ENCODE results near the gene TCERG1L. TPM values are rescaled to one million over a fixed set of nuclear protein-coding genes. Genes with fewer than 3 reads are reported as not detected.

Gene TCERG1L
- total RNA-seq, 1 experiment from 2014 or later, result not detected

DNA sequence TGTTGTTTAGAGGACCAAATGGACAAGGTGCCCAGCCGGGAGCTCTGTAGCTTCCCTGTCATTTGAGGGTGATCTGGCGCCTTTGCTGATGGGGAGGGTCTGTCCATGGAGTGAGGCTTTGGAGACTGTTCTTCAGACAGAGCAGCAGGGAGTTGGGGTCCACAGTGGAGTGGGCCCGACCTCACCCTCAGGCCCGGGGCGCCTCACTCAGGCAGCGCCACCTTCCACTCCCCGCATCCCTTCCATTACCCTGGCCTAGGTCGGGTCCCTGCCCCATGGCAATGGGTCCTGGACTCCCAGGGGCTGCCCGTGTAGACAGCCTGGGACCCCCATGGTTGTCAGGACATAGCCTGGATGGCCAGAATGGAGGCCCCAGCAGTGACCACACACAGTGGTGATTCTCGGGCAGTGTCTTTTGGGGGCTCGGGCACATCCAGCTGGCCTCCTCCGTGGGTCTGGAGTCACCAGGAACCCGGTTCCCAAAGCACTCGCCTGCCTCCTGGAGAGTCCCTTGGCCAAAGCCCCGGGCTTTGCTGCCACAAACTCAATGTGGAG lies 38.5 kb downstream of the TCERG1L start:
- Histone ChIP-seq H2AFZ (ENCODE audit: low read length) (no peak overlapping the region), H3K27ac (ENCODE audit: low read length) (no peak overlapping the region), H3K4me2 (ENCODE audit: low read depth, low read length, poor library complexity, severe bottlenecking) (no peak overlapping the region), H3K4me1 (ENCODE audit: low read length) (peaks cover 8% of the 10 kb centered on the region), H3K36me3 (ENCODE audit: insufficient read depth, low read length) (no peaks in the 10 kb centered on the region), H3K27me3 (ENCODE audit: low read length) (no peaks in the 10 kb centered on the region), H3K4me3 (ENCODE audit: low read length) (no peak overlapping the region), H3K9me3 (ENCODE audit: low read length) (peaks cover 3% of the 10 kb centered on the region; the same call in 1 of the 2 replicates), H3K9me2 (replicated peaks; ENCODE audit: insufficient read depth, low read length) (no peaks in the 10 kb centered on the region), H4K20me1 (ENCODE audit: insufficient read depth, low read depth, low read length) (0 out of 2 replicates have a peak, but pooled peaks cover 5% of the 10 kb centered on the region), H3K79me2 (ENCODE audit: low read length) (no peaks in the 10 kb centered on the region), H3K9ac (ENCODE audit: low read length) (no peak overlapping the region)
- no peak for DNase-seq

DNA sequence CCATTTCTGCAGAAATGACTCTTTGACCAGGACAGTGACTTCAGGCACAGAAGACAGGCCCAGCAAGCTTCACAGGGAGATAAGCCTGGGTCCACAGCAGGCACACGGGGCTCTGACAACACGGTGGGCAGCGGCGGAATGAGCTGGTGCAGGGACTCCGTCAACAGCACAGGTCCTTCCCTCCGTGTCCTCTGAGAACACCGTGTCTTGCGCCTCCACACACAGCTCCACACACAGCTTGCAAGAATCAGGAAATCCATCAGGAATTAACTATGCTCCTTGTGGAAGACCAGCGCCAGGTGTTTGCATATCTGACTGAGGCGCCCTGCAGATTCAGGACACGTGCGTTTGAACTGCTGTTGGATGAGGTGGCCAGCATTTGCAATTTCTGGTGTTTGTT lies 39.6 kb downstream of the TCERG1L start:
- H2AFZ ChIP-seq (ENCODE audit: low read length), result no peak overlapping the region

DNA sequence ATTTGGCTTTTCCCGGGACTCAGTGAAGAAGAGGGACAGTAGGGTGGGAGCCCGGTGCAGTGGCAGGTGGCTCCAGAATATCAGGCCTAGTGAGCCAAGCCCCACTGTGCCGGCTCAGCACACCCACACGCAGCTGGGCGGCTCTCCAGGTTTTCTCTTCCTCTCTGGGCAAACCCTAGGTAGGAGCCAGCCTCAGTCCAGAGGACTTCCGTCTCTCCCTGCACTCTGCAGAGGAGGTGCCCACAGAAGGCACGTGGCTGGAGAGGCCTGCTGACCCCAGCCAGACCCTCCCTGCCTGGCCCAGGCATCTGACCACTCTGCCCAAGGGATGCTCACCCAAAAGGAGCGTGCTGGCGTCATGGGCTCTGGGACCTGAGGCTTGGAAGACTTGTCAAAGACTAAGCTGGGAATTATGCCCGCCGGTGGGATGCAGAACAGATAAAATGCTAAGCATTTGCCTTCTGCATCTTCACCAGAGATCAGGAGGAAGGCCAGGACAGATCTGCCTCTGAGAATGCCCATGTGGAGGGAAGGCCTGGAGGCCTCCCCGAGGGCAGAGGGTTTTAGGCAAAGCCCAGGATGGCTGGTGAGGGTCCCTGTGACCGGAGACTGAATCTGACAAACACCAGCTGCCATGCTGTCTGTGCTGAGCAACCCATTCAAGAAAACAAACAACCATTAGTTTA lies 40.2 kb downstream of the TCERG1L start:
- Histone ChIP-seq H3K4me2 (ENCODE audit: low read depth, low read length, poor library complexity, severe bottlenecking) (no peak overlapping the region), H3K79me2 (ENCODE audit: low read length) (no peaks in the 10 kb centered on the region), H3K9me3 (ENCODE audit: low read length) (peaks cover 3% of the 10 kb centered on the region; the same call in 1 of the 2 replicates), H3K27me3 (ENCODE audit: low read length) (peaks cover 4% of the 10 kb centered on the region; the same call in 1 of the 2 replicates), H3K9ac (ENCODE audit: low read length) (no peak overlapping the region), H3K9me2 (replicated peaks; ENCODE audit: insufficient read depth, low read length) (no peaks in the 10 kb centered on the region), H3K4me1 (ENCODE audit: low read length) (peaks cover 9% of the 10 kb centered on the region), H4K20me1 (ENCODE audit: insufficient read depth, low read depth, low read length) (0 out of 2 replicates have a peak, but pooled peaks cover 5% of the 10 kb centered on the region), H3K4me3 (ENCODE audit: low read length) (no peak overlapping the region), H3K27ac (ENCODE audit: low read length) (no peak overlapping the region), H3K36me3 (ENCODE audit: insufficient read depth, low read length) (no peaks in the 10 kb centered on the region), H2AFZ (ENCODE audit: low read length) (no peak overlapping the region)
- no peak for DNase-seq

More for the DNA sequence above, 39.6 kb downstream of the TCERG1L start:
- Histone ChIP-seq H3K36me3 (ENCODE audit: insufficient read depth, low read length) (no peaks in the 10 kb centered on the region), H3K9me3 (ENCODE audit: low read length) (peaks cover 3% of the 10 kb centered on the region; the same call in 1 of the 2 replicates), H3K4me2 (ENCODE audit: low read depth, low read length, poor library complexity, severe bottlenecking) (no peak overlapping the region), H3K9ac (ENCODE audit: low read length) (no peak overlapping the region), H3K9me2 (replicated peaks; ENCODE audit: insufficient read depth, low read length) (no peaks in the 10 kb centered on the region), H3K27me3 (ENCODE audit: low read length) (peaks cover 4% of the 10 kb centered on the region; the same call in 1 of the 2 replicates), H3K27ac (ENCODE audit: low read length) (no peak overlapping the region), H3K4me3 (ENCODE audit: low read length) (no peak overlapping the region), H3K4me1 (ENCODE audit: low read length) (peaks cover 9% of the 10 kb centered on the region), H3K79me2 (ENCODE audit: low read length) (no peaks in the 10 kb centered on the region), H4K20me1 (ENCODE audit: insufficient read depth, low read depth, low read length) (0 out of 2 replicates have a peak, but pooled peaks cover 5% of the 10 kb centered on the region)
- no peak for DNase-seq

DNA sequence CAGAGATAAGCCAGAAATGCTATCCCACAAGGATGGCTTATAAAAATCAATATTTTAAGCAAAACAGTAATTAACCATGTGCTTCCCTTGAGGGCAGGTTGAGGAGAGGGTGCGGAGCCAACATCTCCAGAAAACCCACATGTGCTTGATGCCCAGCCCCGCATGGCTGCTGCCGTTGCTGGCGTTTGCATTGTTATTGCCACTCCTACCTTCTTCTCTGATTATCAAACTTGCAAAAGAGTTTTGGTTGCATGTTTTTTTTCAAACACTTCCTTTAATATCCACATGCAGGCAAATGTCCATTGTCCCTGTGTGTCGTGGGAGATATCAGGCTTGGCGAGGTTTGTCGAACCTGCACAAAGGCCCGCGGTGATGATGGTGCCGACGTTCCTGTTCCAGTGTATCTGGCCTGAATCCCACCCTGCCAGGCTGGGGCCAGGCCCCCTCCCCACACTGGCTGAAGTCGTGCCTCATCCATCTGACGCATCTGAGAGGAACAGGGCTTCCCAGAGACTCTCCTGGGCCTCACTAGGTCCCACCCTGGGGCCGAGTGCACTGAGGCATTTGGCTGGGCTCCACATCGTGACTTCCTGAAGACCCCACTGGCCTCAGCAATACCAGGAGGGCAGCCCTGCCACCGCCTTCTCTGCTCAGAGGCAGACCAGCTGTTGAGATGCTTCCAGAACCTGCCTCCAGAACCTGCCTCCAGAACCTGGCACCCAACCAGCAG lies 40.9 kb downstream of the TCERG1L start:
- Histone ChIP-seq H3K9me3 (ENCODE audit: low read length) (peaks cover 3% of the 10 kb centered on the region; the same call in 1 of the 2 replicates), H3K79me2 (ENCODE audit: low read length) (no peaks in the 10 kb centered on the region), H4K20me1 (ENCODE audit: insufficient read depth, low read depth, low read length) (0 out of 2 replicates have a peak, but pooled peaks cover 5% of the 10 kb centered on the region), H3K9me2 (replicated peaks; ENCODE audit: insufficient read depth, low read length) (no peaks in the 10 kb centered on the region), H3K9ac (ENCODE audit: low read length) (no peak overlapping the region), H3K4me3 (ENCODE audit: low read length) (no peak overlapping the region), H3K27me3 (ENCODE audit: low read length) (peaks cover 4% of the 10 kb centered on the region; the same call in 1 of the 2 replicates), H3K27ac (ENCODE audit: low read length) (no peak overlapping the region), H3K36me3 (ENCODE audit: insufficient read depth, low read length) (no peaks in the 10 kb centered on the region), H2AFZ (ENCODE audit: low read length) (no peak overlapping the region), H3K4me2 (ENCODE audit: low read depth, low read length, poor library complexity, severe bottlenecking) (no peak overlapping the region), H3K4me1 (ENCODE audit: low read length) (peaks cover 9% of the 10 kb centered on the region)
- no peak for DNase-seq

DNA sequence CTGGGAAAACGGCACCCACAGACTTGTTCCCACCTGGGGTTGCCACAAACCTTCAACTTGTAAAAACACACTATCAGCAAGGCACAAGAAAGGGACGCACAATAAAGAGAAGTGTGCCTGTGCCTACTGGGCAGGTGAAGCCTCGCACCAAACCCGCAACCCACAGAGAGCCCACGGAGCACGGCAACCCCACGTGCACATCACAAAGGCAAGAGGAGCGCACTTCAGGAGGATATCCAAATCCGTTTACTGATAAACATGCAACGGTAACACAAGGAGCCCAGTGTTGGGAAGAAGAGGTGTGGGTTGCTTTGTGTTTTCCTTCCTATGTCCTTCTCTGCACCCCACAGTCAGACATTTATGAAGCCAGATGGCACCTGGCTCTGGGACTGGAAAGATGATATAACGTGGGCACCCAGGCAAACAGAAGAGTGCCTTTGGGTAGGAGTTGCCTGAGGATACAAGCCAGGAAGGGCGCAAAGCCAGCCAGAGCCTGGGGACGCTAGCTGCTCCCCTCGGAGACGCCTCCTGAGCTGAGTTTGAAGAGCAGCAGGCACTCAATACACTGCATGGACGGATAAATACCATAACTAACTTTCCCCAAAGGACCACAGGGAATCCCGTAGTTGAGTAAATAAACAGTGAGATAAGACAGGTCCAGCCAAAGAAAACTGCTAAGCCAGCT lies 41.6 kb downstream of the TCERG1L start:
- no peak for DNase-seq
- peaks cover 4% of the 10 kb centered on the region; the same call in 1 of the 2 replicates for H3K27me3 ChIP-seq (ENCODE audit: low read length)
- H3K4me2 ChIP-seq (ENCODE audit: low read depth, low read length, poor library complexity, severe bottlenecking), result no peak overlapping the region
- H3K9me2 ChIP-seq (replicated peaks; ENCODE audit: insufficient read depth, low read length), result no peaks in the 10 kb centered on the region
- H3K9ac ChIP-seq (ENCODE audit: low read length), result no peak overlapping the region
- no peaks in the 10 kb centered on the region for H3K79me2 ChIP-seq (ENCODE audit: low read length)
- H3K36me3 ChIP-seq (ENCODE audit: insufficient read depth, low read length), result no peaks in the 10 kb centered on the region
- H3K9me3 ChIP-seq (ENCODE audit: low read length), result peaks cover 3% of the 10 kb centered on the region; the same call in 1 of the 2 replicates
- no peak overlapping the region for H2AFZ ChIP-seq (ENCODE audit: low read length)
- H3K27ac ChIP-seq (ENCODE audit: low read length), result no peak overlapping the region
- H3K4me1 ChIP-seq (ENCODE audit: low read length), result peaks cover 9% of the 10 kb centered on the region
- H3K4me3 ChIP-seq (ENCODE audit: low read length), result no peak overlapping the region
- 0 out of 2 replicates have a peak, but pooled peaks cover 5% of the 10 kb centered on the region for H4K20me1 ChIP-seq (ENCODE audit: insufficient read depth, low read depth, low read length)

DNA sequence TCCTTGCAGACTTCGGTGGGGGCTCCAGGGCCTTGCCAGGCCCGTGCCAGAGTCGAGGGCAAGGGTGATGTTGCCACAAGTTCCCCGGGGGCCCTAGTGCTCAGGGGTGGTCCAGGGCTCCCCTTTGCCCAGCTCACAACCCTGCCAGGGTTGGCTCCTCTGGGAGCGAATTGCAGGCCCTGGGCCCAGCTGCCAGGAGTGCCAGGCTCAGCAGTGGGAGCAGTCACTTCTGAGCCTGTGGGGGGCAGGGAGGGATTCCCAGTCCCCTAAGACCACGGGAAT lies 43.8 kb downstream of the TCERG1L start:
- H3K79me2 ChIP-seq (ENCODE audit: low read length), result no peaks in the 10 kb centered on the region
- no peak overlapping the region for H3K9ac ChIP-seq (ENCODE audit: low read length)
- no peak overlapping the region for H2AFZ ChIP-seq (ENCODE audit: low read length)
- H3K27me3 ChIP-seq (ENCODE audit: low read length), result peaks cover 4% of the 10 kb centered on the region; the same call in 1 of the 2 replicates
- peaks cover 3% of the 10 kb centered on the region; the same call in 1 of the 2 replicates for H3K9me3 ChIP-seq (ENCODE audit: low read length)
- H3K4me1 ChIP-seq (ENCODE audit: low read length), result peaks cover 9% of the 10 kb centered on the region
- no peak overlapping the region for H3K4me3 ChIP-seq (ENCODE audit: low read length)
- no peaks in the 10 kb centered on the region for H3K36me3 ChIP-seq (ENCODE audit: insufficient read depth, low read length)
- no peak overlapping the region for H3K27ac ChIP-seq (ENCODE audit: low read length)
- no peak overlapping the region for H3K4me2 ChIP-seq (ENCODE audit: low read depth, low read length, poor library complexity, severe bottlenecking)
- no peaks in the 10 kb centered on the region for H3K9me2 ChIP-seq (replicated peaks; ENCODE audit: insufficient read depth, low read length)
- DNase-seq, result no peak
- 0 out of 2 replicates have a peak, but pooled peaks cover 5% of the 10 kb centered on the region for H4K20me1 ChIP-seq (ENCODE audit: insufficient read depth, low read depth, low read length)

DNA sequence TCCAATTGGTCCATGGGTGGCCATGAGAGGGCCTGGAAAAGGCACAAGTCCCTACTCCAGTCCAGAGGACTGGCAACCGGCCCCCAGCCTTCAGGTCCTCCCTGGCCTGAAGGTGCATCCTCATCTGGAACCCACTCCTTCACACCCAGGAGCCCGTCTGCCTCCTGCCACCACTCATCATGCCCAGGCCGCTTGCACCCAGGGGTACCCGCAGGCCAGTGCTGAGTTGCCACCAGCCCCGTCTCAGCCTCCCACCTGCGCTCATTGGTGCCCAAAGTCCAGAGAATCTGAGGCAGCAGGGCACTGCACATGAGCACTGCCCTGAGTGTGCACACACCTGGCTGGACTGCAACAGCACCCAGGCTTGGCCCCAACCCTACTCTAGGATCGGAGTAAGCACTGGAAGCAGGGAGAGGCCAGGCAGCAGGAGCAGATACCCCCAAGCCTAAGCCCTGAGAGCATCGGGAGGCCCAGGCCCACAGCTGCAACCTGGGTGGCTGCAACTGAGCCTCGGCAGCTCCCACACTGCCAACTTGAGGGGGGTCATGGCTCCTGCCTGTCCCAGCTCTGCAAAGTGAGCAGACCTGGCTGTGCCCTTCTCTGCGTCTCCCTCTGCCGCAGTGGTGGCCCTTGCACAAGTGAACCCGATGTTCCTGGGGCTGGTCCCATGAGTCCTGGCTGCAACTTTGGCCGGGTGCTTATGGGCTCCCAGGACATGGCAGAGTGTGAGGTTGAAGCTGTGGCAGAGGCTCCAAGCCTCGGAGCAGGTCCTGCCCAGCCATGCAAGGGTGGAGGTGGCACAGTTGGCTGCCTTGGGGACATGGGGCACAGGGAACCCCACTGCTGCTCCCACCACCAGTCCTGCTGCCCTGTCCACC lies 44.3 kb downstream of the TCERG1L start:
- Histone ChIP-seq H4K20me1 (ENCODE audit: insufficient read depth, low read depth, low read length) (0 out of 2 replicates have a peak, but pooled peaks cover under 1% of the 10 kb centered on the region), H3K27me3 (ENCODE audit: low read length) (peaks cover 4% of the 10 kb centered on the region; the same call in 1 of the 2 replicates), H3K4me3 (ENCODE audit: low read length) (no peak overlapping the region), H3K9me2 (replicated peaks; ENCODE audit: insufficient read depth, low read length) (no peaks in the 10 kb centered on the region), H2AFZ (ENCODE audit: low read length) (no peak overlapping the region), H3K79me2 (ENCODE audit: low read length) (no peaks in the 10 kb centered on the region), H3K9ac (ENCODE audit: low read length) (no peak overlapping the region), H3K4me2 (ENCODE audit: low read depth, low read length, poor library complexity, severe bottlenecking) (no peak overlapping the region), H3K9me3 (ENCODE audit: low read length) (peaks cover 3% of the 10 kb centered on the region; the same call in 1 of the 2 replicates), H3K27ac (ENCODE audit: low read length) (no peak overlapping the region), H3K4me1 (ENCODE audit: low read length) (peaks cover 9% of the 10 kb centered on the region), H3K36me3 (ENCODE audit: insufficient read depth, low read length) (no peaks in the 10 kb centered on the region)
- DNase-seq, result no peak

All from Karpas-422 (cell line).